ENCODE measurements around the gene PKD1L1.
"Not testable (repeated sequence)": the region's sequence is repeated elsewhere in the genome, so short reads cannot be mapped to it uniquely, and the experiment has no call there.

Gene PKD1L1

DNA sequence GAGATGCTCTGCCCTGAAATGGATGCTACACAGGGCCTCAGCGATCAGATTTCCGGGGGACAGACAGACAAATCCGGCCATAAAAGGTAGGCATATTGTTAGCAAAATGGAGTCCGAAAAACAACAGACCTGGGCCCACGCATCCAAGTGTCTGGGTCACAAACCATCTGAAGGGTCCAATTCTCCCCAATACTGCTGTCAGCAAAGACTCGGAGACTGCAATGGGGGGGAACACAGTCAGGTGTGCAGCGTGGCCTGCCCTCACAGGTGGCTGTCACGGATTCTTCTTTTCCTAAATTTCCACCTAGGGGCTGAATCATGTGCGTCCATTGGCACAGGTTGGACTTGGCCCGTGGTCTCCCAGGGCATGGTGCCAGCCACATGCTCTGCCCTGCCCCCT, 12.9 kb downstream of the PKD1L1 start:
- no peaks in the 10 kb centered on the region for H3K27me3 ChIP-seq (ENCODE audit: control insufficient read depth, insufficient read depth, low read length)

GRCh38 chr7:47934831-47935230, 13.4 kb downstream of the PKD1L1 start:
- Histone ChIP-seq H3K9ac (ENCODE audit: low read length) (no peak overlapping the region), H3K9me3 (ENCODE audit: control insufficient read depth, low read depth, low read length) (no peaks in the 10 kb centered on the region), H3K4me3 (ENCODE audit: low read length) (no peak overlapping the region), H3K27ac (ENCODE audit: low read length) (no peak overlapping the region), H3K27me3 (ENCODE audit: control insufficient read depth, insufficient read depth, low read length) (no peaks in the 10 kb centered on the region), H3K36me3 (ENCODE audit: control insufficient read depth, low read depth, low read length) (no peaks in the 10 kb centered on the region), H3K4me1 (ENCODE audit: control insufficient read depth, low read depth, low read length) (peaks cover 3% of the 10 kb centered on the region)

More for the DNA sequence above, 12.9 kb downstream of the PKD1L1 start:
- Histone ChIP-seq H3K36me3 (ENCODE audit: control insufficient read depth, low read depth, low read length) (no peaks in the 10 kb centered on the region), H3K9me3 (ENCODE audit: control insufficient read depth, low read depth, low read length) (no peaks in the 10 kb centered on the region), H3K4me3 (ENCODE audit: low read length) (no peak overlapping the region), H3K9ac (ENCODE audit: low read length) (no peak overlapping the region), H3K4me1 (ENCODE audit: control insufficient read depth, low read depth, low read length) (peaks cover 3% of the 10 kb centered on the region), H3K27ac (ENCODE audit: low read length) (no peak overlapping the region)

DNA sequence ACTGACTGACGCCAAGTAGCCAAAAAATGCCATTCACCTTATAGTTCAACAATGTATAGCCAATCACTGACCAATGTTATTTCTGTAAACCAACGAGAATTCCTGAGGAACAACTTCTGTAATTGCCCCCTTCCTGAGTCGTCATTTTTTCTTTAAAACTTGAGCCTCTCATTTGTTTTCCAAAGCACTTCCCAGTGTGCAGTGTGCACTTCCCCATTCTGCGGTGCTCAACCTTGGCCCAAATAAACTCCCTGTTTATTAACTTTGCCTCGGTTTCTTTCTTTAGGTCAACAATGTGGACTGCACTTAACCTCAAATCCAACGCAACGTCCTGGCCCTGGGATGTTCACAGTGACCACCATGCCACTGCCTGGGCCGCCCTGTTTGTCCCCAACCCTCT, 15.1 kb downstream of the PKD1L1 start:
- Histone ChIP-seq H3K27ac (ENCODE audit: low read length) (no peak overlapping the region), H3K4me3 (ENCODE audit: low read length) (no peak overlapping the region), H3K9me3 (ENCODE audit: control insufficient read depth, low read depth, low read length) (no peaks in the 10 kb centered on the region), H3K4me1 (ENCODE audit: control insufficient read depth, low read depth, low read length) (peaks cover 3% of the 10 kb centered on the region), H3K36me3 (ENCODE audit: control insufficient read depth, low read depth, low read length) (no peaks in the 10 kb centered on the region), H3K27me3 (ENCODE audit: control insufficient read depth, insufficient read depth, low read length) (no peaks in the 10 kb centered on the region), H3K9ac (ENCODE audit: low read length) (no peak overlapping the region)

- Histone ChIP-seq H3K27ac (ENCODE audit: low read length) (no peak overlapping the region), H3K27me3 (ENCODE audit: control insufficient read depth, insufficient read depth, low read length) (no peaks in the 10 kb centered on the region), H3K9me3 (ENCODE audit: control insufficient read depth, low read depth, low read length) (no peaks in the 10 kb centered on the region), H3K36me3 (ENCODE audit: control insufficient read depth, low read depth, low read length) (no peaks in the 10 kb centered on the region), H3K4me3 (ENCODE audit: low read length) (no peak overlapping the region), H3K9ac (ENCODE audit: low read length) (no peak overlapping the region), H3K4me1 (ENCODE audit: control insufficient read depth, low read depth, low read length) (peaks cover 3% of the 10 kb centered on the region)
These were observed 15.7 kb downstream of the PKD1L1 start for GRCh38 chr7:47932466-47933037.

DNA sequence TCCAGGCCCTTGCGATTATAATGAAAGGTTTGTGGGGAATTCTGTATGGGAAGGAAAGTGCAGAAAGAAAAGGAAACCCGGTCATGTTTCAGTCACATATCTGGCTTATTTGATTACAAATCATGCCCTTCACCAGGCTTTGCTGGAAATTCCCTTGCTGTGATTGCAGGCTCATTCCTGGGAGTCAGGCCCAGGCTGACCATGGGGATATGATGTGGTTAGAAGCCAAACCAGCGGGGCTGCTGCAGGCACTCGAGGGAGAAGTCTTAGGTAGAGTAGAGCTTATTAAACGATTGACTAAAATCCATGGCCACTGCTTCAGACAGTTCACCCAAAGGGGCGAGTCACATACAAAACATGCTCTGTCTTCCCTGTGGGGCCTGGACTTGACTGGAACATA, 16.2 kb downstream of the PKD1L1 start:
- no peak overlapping the region for H3K27ac ChIP-seq (ENCODE audit: low read length)
- H3K9ac ChIP-seq (ENCODE audit: low read length): no peak overlapping the region
- H3K9me3 ChIP-seq (ENCODE audit: control insufficient read depth, low read depth, low read length): no peaks in the 10 kb centered on the region
- no peaks in the 10 kb centered on the region for H3K36me3 ChIP-seq (ENCODE audit: control insufficient read depth, low read depth, low read length)
- H3K4me3 ChIP-seq (ENCODE audit: low read length): no peak overlapping the region
- H3K4me1 ChIP-seq (ENCODE audit: control insufficient read depth, low read depth, low read length): peaks cover 3% of the 10 kb centered on the region
- no peaks in the 10 kb centered on the region for H3K27me3 ChIP-seq (ENCODE audit: control insufficient read depth, insufficient read depth, low read length)

GRCh38 chr7:47931005-47932004, 17.0 kb downstream of the PKD1L1 start:
- Histone ChIP-seq H3K9ac (ENCODE audit: low read length) (no peak overlapping the region), H3K4me3 (ENCODE audit: low read length) (no peak overlapping the region), H3K9me3 (ENCODE audit: control insufficient read depth, low read depth, low read length) (no peaks in the 10 kb centered on the region), H3K27ac (ENCODE audit: low read length) (no peak overlapping the region), H3K4me1 (ENCODE audit: control insufficient read depth, low read depth, low read length) (no peaks in the 10 kb centered on the region), H3K27me3 (ENCODE audit: control insufficient read depth, insufficient read depth, low read length) (no peaks in the 10 kb centered on the region), H3K36me3 (ENCODE audit: control insufficient read depth, low read depth, low read length) (no peaks in the 10 kb centered on the region)

DNA sequence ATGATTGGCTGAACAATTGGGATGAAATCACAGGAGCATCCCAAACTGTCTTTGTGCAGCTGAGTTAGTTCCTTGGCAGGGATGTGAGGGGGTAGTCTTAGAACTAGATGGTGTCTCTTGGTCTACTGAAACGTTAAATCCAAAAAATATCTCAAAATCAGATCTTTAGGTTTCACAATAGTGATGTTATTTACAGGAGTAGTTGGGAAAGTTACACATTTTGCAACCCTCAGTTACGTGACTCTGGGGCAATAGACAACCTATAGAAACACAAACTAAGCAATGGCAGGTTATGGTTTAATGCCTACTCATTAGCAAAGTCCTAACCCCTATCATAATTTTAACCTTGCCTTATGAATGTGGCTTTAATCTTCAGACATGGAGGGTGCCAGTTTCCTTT, 24.0 kb downstream of the PKD1L1 start:
- H3K4me3 ChIP-seq (ENCODE audit: low read length): no peak overlapping the region
- no peak overlapping the region for H3K27ac ChIP-seq (ENCODE audit: low read length)
- H3K4me1 ChIP-seq (ENCODE audit: control insufficient read depth, low read depth, low read length): no peaks in the 10 kb centered on the region
- no peaks in the 10 kb centered on the region for H3K9me3 ChIP-seq (ENCODE audit: control insufficient read depth, low read depth, low read length)
- no peaks in the 10 kb centered on the region for H3K27me3 ChIP-seq (ENCODE audit: control insufficient read depth, insufficient read depth, low read length)
- no peaks in the 10 kb centered on the region for H3K36me3 ChIP-seq (ENCODE audit: control insufficient read depth, low read depth, low read length)
- no peak overlapping the region for H3K9ac ChIP-seq (ENCODE audit: low read length)

DNA sequence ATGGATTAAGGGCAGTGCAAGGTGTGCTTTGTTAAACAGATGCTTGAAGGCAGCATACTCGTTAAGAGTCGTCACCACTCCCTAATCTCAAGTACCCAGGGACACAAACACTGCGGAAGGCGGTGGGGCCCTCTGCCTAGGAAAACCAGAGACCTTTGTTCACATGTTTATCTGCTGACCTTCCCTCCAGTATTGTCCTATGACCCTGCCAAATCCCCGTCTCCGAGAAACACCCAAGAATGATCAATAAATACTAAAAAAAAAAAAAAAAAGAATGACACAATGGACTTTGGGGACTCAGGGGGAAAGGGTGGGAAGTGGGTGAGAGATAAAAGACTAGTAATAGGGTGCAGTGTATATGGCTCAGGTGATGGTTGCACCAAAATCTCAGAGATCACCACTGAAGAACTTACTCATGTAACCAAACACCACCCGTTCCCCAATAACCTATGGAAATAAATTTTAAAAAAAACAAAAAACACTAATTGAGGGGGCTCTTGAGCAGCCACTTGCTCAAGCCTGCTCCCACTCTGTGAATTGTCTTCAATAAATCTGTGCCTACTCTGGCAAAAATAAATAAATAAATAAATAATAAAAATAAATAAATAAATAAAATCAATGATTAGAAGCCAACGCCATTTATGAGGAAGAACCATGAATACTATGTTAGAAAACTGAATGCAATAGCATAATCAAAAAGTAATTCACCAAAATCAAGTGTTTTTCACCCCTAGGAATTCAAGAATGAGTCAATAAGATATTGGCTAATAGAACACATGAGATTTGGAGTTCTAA, 25.0 kb downstream of the PKD1L1 start:
- H3K36me3 ChIP-seq (ENCODE audit: control insufficient read depth, low read depth, low read length); H3K27ac ChIP-seq (ENCODE audit: low read length); H3K27me3 ChIP-seq (ENCODE audit: control insufficient read depth, insufficient read depth, low read length); H3K4me1 ChIP-seq (ENCODE audit: control insufficient read depth, low read depth, low read length); H3K9me3 ChIP-seq (ENCODE audit: control insufficient read depth, low read depth, low read length); H3K4me3 ChIP-seq (ENCODE audit: low read length); H3K9ac ChIP-seq (ENCODE audit: low read length): not testable (repeated sequence)

DNA sequence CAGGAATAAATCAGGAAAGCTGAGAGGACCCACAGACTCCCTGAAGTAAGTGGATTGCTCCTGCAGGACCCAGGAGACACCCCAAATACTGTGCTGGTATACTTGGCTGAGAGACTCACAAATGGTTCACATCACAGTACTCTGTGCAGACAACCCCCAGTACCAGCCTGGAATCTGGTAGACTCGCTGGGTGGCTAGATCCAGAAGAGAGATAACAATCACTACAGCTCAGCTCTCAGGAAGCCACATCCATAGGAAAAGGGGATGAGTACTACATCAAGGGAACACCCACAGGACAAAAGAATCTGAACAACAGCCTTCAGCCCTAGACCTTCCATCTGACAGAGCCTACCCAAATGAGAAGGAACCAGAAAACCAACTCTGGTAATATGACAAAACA, 31.8 kb downstream of the PKD1L1 start:
- H3K27ac ChIP-seq (ENCODE audit: low read length); H3K4me3 ChIP-seq (ENCODE audit: low read length); H3K9me3 ChIP-seq (ENCODE audit: control insufficient read depth, low read depth, low read length); H3K36me3 ChIP-seq (ENCODE audit: control insufficient read depth, low read depth, low read length); H3K27me3 ChIP-seq (ENCODE audit: control insufficient read depth, insufficient read depth, low read length); H3K4me1 ChIP-seq (ENCODE audit: control insufficient read depth, low read depth, low read length); H3K9ac ChIP-seq (ENCODE audit: low read length): not testable (repeated sequence)

- H3K27me3 ChIP-seq (ENCODE audit: control insufficient read depth, insufficient read depth, low read length): no peaks in the 10 kb centered on the region
- no peaks in the 10 kb centered on the region for H3K36me3 ChIP-seq (ENCODE audit: control insufficient read depth, low read depth, low read length)
- H3K4me3 ChIP-seq (ENCODE audit: low read length): no peak overlapping the region
- no peak overlapping the region for H3K9ac ChIP-seq (ENCODE audit: low read length)
- peaks cover 9% of the 10 kb centered on the region for H3K4me1 ChIP-seq (ENCODE audit: control insufficient read depth, low read depth, low read length)
- H3K9me3 ChIP-seq (ENCODE audit: control insufficient read depth, low read depth, low read length): no peaks in the 10 kb centered on the region
- H3K27ac ChIP-seq (ENCODE audit: low read length): no peak overlapping the region
These were observed 32.7 kb downstream of the PKD1L1 start for GRCh38 chr7:47915616-47915976.

DNA sequence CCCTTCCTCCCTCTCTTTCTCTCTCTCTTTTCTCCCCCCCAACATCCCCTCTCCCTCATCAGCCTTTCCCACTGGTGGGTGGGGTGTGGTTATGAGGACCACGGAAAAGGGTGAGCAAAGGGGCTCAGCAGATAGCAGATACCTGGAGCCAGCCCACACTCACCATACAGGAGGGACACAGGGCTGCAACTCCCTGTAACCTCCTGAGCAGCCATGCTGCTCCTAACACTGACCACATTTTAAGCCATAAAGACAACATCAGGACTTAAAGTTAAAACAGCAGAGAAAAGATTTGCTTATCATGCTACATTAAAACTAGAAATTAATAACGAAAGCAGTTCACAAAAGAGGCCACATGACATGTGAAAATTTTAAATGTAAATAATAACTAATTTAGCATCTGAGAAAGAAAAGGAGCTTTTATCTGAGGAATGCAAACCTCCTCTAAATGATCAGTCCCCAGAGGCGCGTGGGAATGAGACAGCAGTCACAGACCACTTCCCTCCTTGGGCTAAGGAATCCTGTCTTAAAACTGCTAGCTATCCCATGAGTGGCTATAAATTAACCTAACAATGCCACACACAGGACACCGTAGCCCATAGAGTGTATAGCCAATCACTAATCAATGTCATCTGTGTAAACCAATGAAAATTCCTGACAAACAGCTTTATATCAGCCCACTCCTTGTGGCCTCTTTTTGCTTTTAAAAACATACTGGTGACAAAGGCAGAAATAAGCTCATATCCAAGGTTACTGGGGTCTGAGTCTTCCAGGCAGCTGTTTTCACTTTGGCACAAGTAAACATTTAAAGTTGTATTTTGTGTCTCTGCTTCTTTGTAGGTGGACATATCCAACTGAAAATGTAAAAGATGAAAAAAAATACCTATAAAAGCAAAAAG, 33.3 kb downstream of the PKD1L1 start:
- Histone ChIP-seq H3K9me3 (ENCODE audit: control insufficient read depth, low read depth, low read length) (no peaks in the 10 kb centered on the region), H3K9ac (ENCODE audit: low read length) (no peak overlapping the region), H3K4me3 (ENCODE audit: low read length) (no peak overlapping the region), H3K27ac (ENCODE audit: low read length) (no peak overlapping the region), H3K36me3 (ENCODE audit: control insufficient read depth, low read depth, low read length) (no peaks in the 10 kb centered on the region), H3K4me1 (ENCODE audit: control insufficient read depth, low read depth, low read length) (peaks cover 9% of the 10 kb centered on the region), H3K27me3 (ENCODE audit: control insufficient read depth, insufficient read depth, low read length) (no peaks in the 10 kb centered on the region)
